Naive thymus-derived CD4-positive, alpha-beta T cell (primary cell): ENCODE measurements around the gene SMIM7. TPM values are rescaled to one million over a fixed set of nuclear protein-coding genes. Genes with fewer than 3 reads are reported as not detected.

Experiments
- ATAC-seq: fragments of 150-1000 bp; cut with Tn5 transposase; 2 replicates; pipeline ENCODE4 v1.10.0; 2021; ENCODE audit warnings: mild to moderate bottlenecking, moderate library complexity
- CTCF ChIA-PET: fragments of 350-600 bp; sonication (Branson Sonifier 250); formaldehyde crosslinking; loops from one replicate; lab custom pipeline; 2021; ENCODE audit warnings: antibody characterized with exemption; lab: Charles Lee
- POLR2A ChIA-PET: fragments of 350-600 bp; sonication (Branson Sonifier 250); formaldehyde crosslinking; loops from one replicate; lab custom pipeline; 2021; ENCODE audit warnings: antibody characterized with exemption, inconsistent platforms; lab: Charles Lee
- DNase-seq, 9 donors: peaks; one replicate each; pipeline versions ENCODE4 v3.0.0 to v3.0.0-alpha.2; 2020 to 2022; ENCODE audit warnings: mixed read lengths in 1 of 9
- H3K27ac ChIP-seq: one replicate; pipeline ENCODE4 v1.7.0; 2013; ENCODE audit warnings: mild to moderate bottlenecking, low read depth, low read length, moderate library complexity
- H3K27me3 ChIP-seq, 2 donors: one replicate each; pipeline ENCODE4 v1.7.0; 2013; ENCODE audit warnings: low read length in 2 of 2, mild to moderate bottlenecking in 2 of 2, moderate library complexity in 2 of 2; ENCODE audit not compliant: control insufficient read depth in 2 of 2, insufficient read depth in 2 of 2
- H3K36me3 ChIP-seq, 3 experiments: 1 replicate in 2 of 3; 2 replicates in 1 of 3; pipeline ENCODE4 v1.7.0; 2013; ENCODE audit warnings: low read length in 3 of 3, mild to moderate bottlenecking in 3 of 3, moderate library complexity in 1 of 3; ENCODE audit not compliant: insufficient read depth in 3 of 3, control insufficient read depth in 2 of 3
- H3K4me1 ChIP-seq, 2 donors: one replicate each; pipeline ENCODE4 v1.7.0; 2013; ENCODE audit warnings: low read length in 2 of 2, mild to moderate bottlenecking in 2 of 2, moderate library complexity in 1 of 2; ENCODE audit not compliant: control insufficient read depth in 2 of 2, insufficient read depth in 2 of 2
- H3K4me3 ChIP-seq: 2 replicates; pipeline ENCODE4 v1.7.0; 2013; ENCODE audit warnings: mild to moderate bottlenecking, low read length
- H3K9me3 ChIP-seq, 3 experiments: 1 replicate in 2 of 3; 2 replicates in 1 of 3; pipeline ENCODE4 v1.7.0; 2013; ENCODE audit warnings: low read length in 3 of 3; ENCODE audit not compliant: control insufficient read depth in 2 of 3
- H3K27ac Mint-ChIP-seq, 9 donors: one replicate each; pipeline ENCODE4 v1.8.0; 2020 to 2022; ENCODE audit warnings: mixed read lengths in 9 of 9, mild to moderate bottlenecking in 8 of 9, moderate library complexity in 5 of 9, inconsistent platforms in 2 of 9
- H3K27me3 Mint-ChIP-seq, 5 donors: one replicate each; pipeline ENCODE4 v1.8.0; 2021 to 2022; ENCODE audit warnings: mixed read lengths in 5 of 5, mild to moderate bottlenecking in 1 of 5
- H3K36me3 Mint-ChIP-seq, 5 donors: one replicate each; pipeline ENCODE4 v1.8.0; 2020 to 2022; ENCODE audit warnings: mixed read lengths in 5 of 5, mild to moderate bottlenecking in 3 of 5, inconsistent platforms in 1 of 5
- H3K4me1 Mint-ChIP-seq, 7 donors: one replicate each; pipeline ENCODE4 v1.8.0; 2020 to 2022; ENCODE audit warnings: mixed read lengths in 7 of 7, mild to moderate bottlenecking in 3 of 7, inconsistent platforms in 1 of 7
- H3K4me3 Mint-ChIP-seq, 10 donors: one replicate each; pipeline ENCODE4 v1.8.0; 2020 to 2022; ENCODE audit warnings: mild to moderate bottlenecking in 10 of 10, mixed read lengths in 10 of 10, moderate library complexity in 6 of 10, inconsistent platforms in 2 of 10
- H3K9me3 Mint-ChIP-seq, 11 donors: one replicate each; pipeline ENCODE4 v1.8.0; 2020 to 2022; ENCODE audit warnings: mixed read lengths in 11 of 11, mild to moderate bottlenecking in 4 of 11, inconsistent platforms in 1 of 11, moderate library complexity in 1 of 11
- intact Hi-C, 2 donors: fragments of 100-400 bp; cut with micrococcal nuclease; formaldehyde crosslinking; loops; one replicate each; pipeline ENCODE4 v1.15.1; 2023
- polyA plus RNA-seq, 2 donors: library from polyadenylated mRNA; unstranded; fragments of 300-500 nt; fragmentation: Illumina TruSeq; gene quantifications; one replicate each; pipeline ENCODE4 v1.2.3, GENCODE V29; 2021
- total RNA-seq, 6 experiments: library from RNA in 5 of 6; stranded (reverse) in 5 of 6; gene quantifications; 1 replicate in 5 of 6; 2 replicates in 1 of 6; pipeline ENCODE4 v1.2.3 and lab custom pipeline; 2021 to 2026

The SMIM7 gene
- total and polyA plus RNA-seq, 7 experiments from 2014 or later = 56.9 to 108 (median 78.5) TPM

GRCh38 chr19:16627928-16628182, 32.1 kb downstream of the SMIM7 start:
- intact Hi-C loops = loop anchor here (1.0 to 5.0 kb wide), 13 partner anchors 32 to 549 kb away; partner anchors contain the start of genes C19orf44 (in 2 of the 2), CALR3 (in 2 of the 2), CHERP (in 2 of the 2) and HAUS8 (in 2 of the 2)
- DNase-seq = no peak
- peak overlapping the region in 9 of 10 donors; percentile 36 to 98 (median 95) for H3K4me3 Mint-ChIP-seq
- no peaks in the 10 kb centered on the region for H3K9me3 ChIP-seq
- ATAC-seq = no peak
- CTCF ChIA-PET = no interaction called here
- H3K36me3 ChIP-seq = peaks cover 0 to 34% (median 0%) of the 10 kb centered on the region in 3 experiments
- no peaks in the 10 kb centered on the region for H3K9me3 Mint-ChIP-seq
- peak overlapping the region; percentile 79 for H3K4me3 ChIP-seq
- H3K27ac ChIP-seq = peak overlapping the region; percentile 97
- H3K4me1 ChIP-seq = peaks cover 15% of the 10 kb centered on the region in 2 donors
- peaks cover 37 to 54% (median 48%) of the 10 kb centered on the region in 7 donors for H3K4me1 Mint-ChIP-seq
- peak overlapping the region in 4 of 9 donors; percentile 55 to 98 (median 96) for H3K27ac Mint-ChIP-seq
- H3K36me3 Mint-ChIP-seq = peaks cover 0 to 21% (median 9%) of the 10 kb centered on the region in 5 donors
- peaks cover 0 to 1% (median 0%) of the 10 kb centered on the region in 5 donors for H3K27me3 Mint-ChIP-seq
- H3K27me3 ChIP-seq = no peaks in the 10 kb centered on the region
- POLR2A ChIA-PET = interaction anchor here (1.0 to 4.4 kb wide), 12 partner anchors 33 to 587 kb away, joined by 3 to 40 read pairs (median 4); partner anchors contain the start of genes SMIM7, TMEM38A and USE1

- DNase-seq = peak in 6 of 9 donors; percentile 10 to 36 (median 20)
- peak overlapping the region; percentile 88 to 98 (median 92) for H3K4me3 Mint-ChIP-seq
Measured at GRCh38 chr19:16627193-16627927, 32.6 kb downstream of the SMIM7 start.

DNA sequence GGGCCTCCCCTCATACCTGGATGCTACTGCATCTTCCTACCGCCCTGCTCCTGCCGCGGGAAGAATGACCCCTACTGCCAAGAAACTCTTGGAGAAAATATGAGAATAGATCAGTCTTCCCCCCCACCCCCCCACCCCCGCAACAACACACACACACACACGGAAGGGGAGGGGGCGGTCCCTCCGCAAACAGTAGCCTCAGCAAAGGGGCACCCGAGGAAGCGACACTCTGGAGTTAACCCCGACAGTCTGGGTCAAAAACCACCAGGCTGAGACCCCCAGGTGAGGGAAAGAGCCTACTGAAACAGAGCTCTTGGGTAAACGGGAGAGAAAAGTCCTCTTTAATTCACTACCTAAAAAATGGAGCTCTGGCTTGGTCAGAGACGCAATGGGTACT, 33.1 kb downstream of the SMIM7 start:
- DNase-seq = peak in 1 of 9 donors; percentile 29

More at GRCh38 chr19:16627193-16627927, 32.6 kb downstream of the SMIM7 start:
- Histone ChIP-seq H3K4me3 (peak overlapping the region; percentile 79), H3K4me1 (peaks cover 18 to 19% of the 10 kb centered on the region in 2 donors), H3K36me3 (peaks cover 0 to 34% (median 0%) of the 10 kb centered on the region in 3 experiments), H3K27me3 (no peaks in the 10 kb centered on the region), H3K9me3 (no peaks in the 10 kb centered on the region), H3K27ac (peak overlapping the region; percentile 97)
- intact Hi-C loops = loop anchor here in 1 of 2 donors (5.0 kb wide), 1 partner anchor 100 kb away; no protein-coding TSS in a partner anchor
- Mint-ChIP-seq H3K27ac (peak overlapping the region; percentile 66 to 93 (median 89)), H3K9me3 (no peaks in the 10 kb centered on the region), H3K36me3 (peaks cover 0 to 17% (median 9%) of the 10 kb centered on the region in 5 donors), H3K4me1 (peaks cover 37 to 58% (median 48%) of the 10 kb centered on the region in 7 donors), H3K27me3 (peaks cover 0 to 1% (median 0%) of the 10 kb centered on the region in 5 donors)
- ChIA-PET CTCF (interaction anchor here (0.6 kb wide), 1 partner anchor 36 kb away, joined by 3 read pairs; no protein-coding TSS in a partner anchor), POLR2A (interaction anchor here (0.9 to 4.4 kb wide), 13 partner anchors 12 to 588 kb away, joined by 3 to 40 read pairs (median 4); partner anchors contain the start of genes SMIM7, TMEM38A and USE1)
- no peak for ATAC-seq

DNA sequence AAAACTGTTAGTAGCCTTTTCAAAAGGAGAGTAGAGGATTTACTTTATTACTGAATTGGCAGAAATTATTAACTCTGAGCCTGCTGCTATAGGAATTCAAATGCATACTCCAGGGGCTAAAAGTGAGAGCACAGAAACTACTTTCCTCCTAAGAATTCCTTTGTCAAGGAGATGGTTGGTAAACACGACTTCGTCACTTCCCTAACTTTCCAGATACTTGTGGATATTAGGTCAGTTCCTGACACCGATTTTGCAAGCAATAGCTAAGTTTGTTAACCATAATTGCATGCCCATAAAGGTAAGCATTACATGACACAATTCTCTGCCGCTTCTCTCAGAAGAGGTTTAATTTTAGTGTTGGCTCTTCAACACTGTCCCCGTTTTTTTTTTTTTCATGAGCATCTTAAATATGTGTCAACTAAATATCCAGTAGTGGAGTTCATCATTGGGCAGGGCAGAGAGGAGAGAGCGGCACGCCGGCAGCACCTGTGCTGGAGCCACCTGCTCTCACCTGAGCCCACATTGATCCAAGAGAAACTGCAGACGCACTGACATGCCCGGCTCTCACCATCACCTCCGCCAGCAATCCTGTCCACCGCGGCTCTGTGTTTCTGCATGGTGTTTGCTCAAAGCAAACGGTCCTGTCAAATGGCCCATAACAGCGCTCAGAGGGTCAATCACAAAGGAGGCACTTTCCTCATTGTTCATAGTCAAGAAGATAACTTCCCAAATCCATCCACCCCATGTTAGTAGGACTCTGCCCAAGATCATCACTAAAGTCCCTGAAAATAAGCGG, 34.6 kb downstream of the SMIM7 start:
- Histone ChIP-seq H3K4me3 (no peak overlapping the region), H3K27me3 (no peaks in the 10 kb centered on the region), H3K4me1 (peaks cover 19% of the 10 kb centered on the region in 2 donors), H3K36me3 (peaks cover 0 to 25% (median 0%) of the 10 kb centered on the region in 3 experiments), H3K27ac (no peak overlapping the region), H3K9me3 (no peaks in the 10 kb centered on the region)
- Mint-ChIP-seq H3K27ac (peak overlapping the region in 5 of 9 donors; percentile 36 to 92 (median 88)), H3K27me3 (peaks cover 0 to 1% (median 0%) of the 10 kb centered on the region in 5 donors), H3K4me1 (peaks cover 47 to 74% (median 61%) of the 10 kb centered on the region in 7 donors), H3K9me3 (no peaks in the 10 kb centered on the region), H3K4me3 (peak overlapping the region in 9 of 10 donors; percentile 7 to 95 (median 50)), H3K36me3 (peaks cover 0 to 9% (median 7%) of the 10 kb centered on the region in 5 donors)
- ATAC-seq = no peak
- no peak for DNase-seq
- POLR2A ChIA-PET = interaction anchor here (0.5 to 3.9 kb wide), 9 partner anchors 35 to 1231 kb away, joined by 3 to 18 read pairs (median 3); partner anchors contain the start of genes SMIM7 and TMEM38A
- CTCF ChIA-PET = no interaction called here
- intact Hi-C loops = loop anchor here in 1 of 2 donors (5.0 kb wide), 1 partner anchor 98 kb away; no protein-coding TSS in a partner anchor

More for the DNA sequence above, 33.1 kb downstream of the SMIM7 start:
- Mint-ChIP-seq H3K27ac (peak overlapping the region; percentile 66 to 93 (median 89)), H3K27me3 (peaks cover 0 to 1% (median 0%) of the 10 kb centered on the region in 5 donors), H3K9me3 (no peaks in the 10 kb centered on the region), H3K4me3 (peak overlapping the region; percentile 88 to 98 (median 92)), H3K36me3 (peaks cover 0 to 15% (median 9%) of the 10 kb centered on the region in 5 donors), H3K4me1 (peaks cover 38 to 61% (median 51%) of the 10 kb centered on the region in 7 donors)
- H3K9me3 ChIP-seq = no peaks in the 10 kb centered on the region
- POLR2A ChIA-PET = interaction anchor here (0.6 to 3.9 kb wide), 10 partner anchors 11 to 1762 kb away, joined by 3 to 18 read pairs (median 5); no protein-coding TSS in a partner anchor
- peaks cover 19% of the 10 kb centered on the region in 2 donors for H3K4me1 ChIP-seq
- peaks cover 0 to 34% (median 0%) of the 10 kb centered on the region in 3 experiments for H3K36me3 ChIP-seq
- H3K27ac ChIP-seq = peak overlapping the region; percentile 97
- ATAC-seq = no peak
- CTCF ChIA-PET = interaction anchor here (0.6 kb wide), 1 partner anchor 37 kb away, joined by 3 read pairs; no protein-coding TSS in a partner anchor
- intact Hi-C loops = loop anchor here in 1 of 2 donors (5.0 kb wide), 1 partner anchor 99 kb away; no protein-coding TSS in a partner anchor
- peak overlapping the region; percentile 79 for H3K4me3 ChIP-seq
- no peaks in the 10 kb centered on the region for H3K27me3 ChIP-seq

- H3K27me3 Mint-ChIP-seq = peaks cover 0 to 1% (median 0%) of the 10 kb centered on the region in 5 donors
- H3K27me3 ChIP-seq = no peaks in the 10 kb centered on the region
- intact Hi-C loops = no loop called here
- peaks cover 0 to 25% (median 0%) of the 10 kb centered on the region in 3 experiments for H3K36me3 ChIP-seq
- H3K4me3 ChIP-seq = no peak overlapping the region
- peaks cover 15 to 16% of the 10 kb centered on the region in 2 donors for H3K4me1 ChIP-seq
- ChIA-PET POLR2A (interaction anchor here (0.9 to 1.2 kb wide), 3 partner anchors 36 to 81 kb away, joined by 3 to 4 read pairs (median 3); partner anchors contain the start of genes SMIM7 and TMEM38A), CTCF (no interaction called here)
- peaks cover 0 to 9% (median 5%) of the 10 kb centered on the region in 5 donors for H3K36me3 Mint-ChIP-seq
- H3K4me1 Mint-ChIP-seq = peaks cover 44 to 80% (median 65%) of the 10 kb centered on the region in 7 donors
- H3K4me3 Mint-ChIP-seq = no peak overlapping the region
- no peaks in the 10 kb centered on the region for H3K9me3 Mint-ChIP-seq
- no peak overlapping the region for H3K27ac ChIP-seq
- H3K27ac Mint-ChIP-seq = no peak overlapping the region
- DNase-seq (no peak), ATAC-seq (no peak)
- H3K9me3 ChIP-seq = no peaks in the 10 kb centered on the region
Measured at GRCh38 chr19:16624236-16624635, 35.7 kb downstream of the SMIM7 start.
